OCI-M2 (cell line): ENCODE data around the gene MYO15A.
"Not testable (repeated sequence)": the region's sequence is repeated elsewhere in the genome, so short reads cannot be mapped to it uniquely, and the experiment has no call there.

Experiments
- DNase-seq: peaks from one replicate; lab custom pipeline; 2025; ENCODE audit not compliant: unreplicated experiment; lab: John Stamatoyannopoulos, UW

The MYO15A gene

DNA sequence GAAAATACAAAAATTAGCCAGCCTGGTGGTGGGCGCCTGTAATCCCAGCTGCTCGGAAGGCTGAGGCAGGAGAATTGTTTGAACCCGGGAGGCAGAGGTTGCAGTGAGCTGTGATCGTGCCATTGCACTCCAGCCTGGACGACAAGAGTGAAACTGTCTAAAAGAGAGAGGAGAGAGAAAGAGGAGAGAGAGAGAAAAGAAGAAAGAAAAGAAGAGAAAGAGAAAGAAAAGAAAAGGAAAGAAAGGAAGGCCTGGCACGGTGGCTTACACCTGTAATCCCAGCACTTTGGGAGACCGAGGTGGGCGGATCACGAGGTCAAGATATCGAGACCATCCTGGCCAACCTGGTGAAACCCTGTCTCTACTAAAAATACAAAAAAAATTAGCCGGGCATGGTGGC lies 108.3 kb downstream of the MYO15A start:
- DNase-seq, result not testable (repeated sequence)

- DNase-seq, result peak; percentile 33
These were observed 109.0 kb downstream of the MYO15A start for GRCh38 chr17:18217412-18218015.

DNA sequence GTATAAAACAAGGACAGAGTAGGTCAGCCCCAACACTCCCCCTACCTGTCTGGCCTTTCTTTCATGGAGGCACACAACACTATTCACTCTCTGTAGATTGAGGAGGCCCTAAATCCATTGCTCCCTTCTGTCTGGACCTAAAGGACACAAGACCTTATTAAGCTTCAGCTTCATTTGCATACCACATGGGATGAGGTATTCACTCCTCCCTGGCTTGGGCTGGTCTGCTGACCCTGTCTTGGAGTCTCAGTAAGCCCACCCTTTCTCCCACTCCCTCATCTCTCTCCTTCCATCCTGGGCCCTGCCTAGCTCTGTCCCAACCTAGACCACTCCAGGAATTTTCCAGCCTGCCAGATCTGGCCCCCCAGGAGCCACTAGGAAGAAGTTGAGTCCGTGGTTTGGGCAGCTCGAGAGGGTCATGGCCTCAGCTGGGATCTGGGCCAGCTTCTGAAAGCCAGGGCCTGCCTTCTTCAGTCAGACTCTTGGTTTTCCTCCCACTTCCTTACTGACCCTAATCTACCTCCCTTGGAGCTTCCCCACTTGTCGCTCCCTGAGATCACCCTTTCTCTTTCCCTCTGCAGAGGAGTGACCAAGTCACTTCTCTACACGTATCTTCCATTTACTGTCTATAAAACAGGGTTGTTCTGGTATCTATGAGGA lies 110.3 kb downstream of the MYO15A start:
- DNase-seq, result no peak

- no peak for DNase-seq
These were observed 115.5 kb downstream of the MYO15A start for GRCh38 chr17:18224053-18224386.

DNA sequence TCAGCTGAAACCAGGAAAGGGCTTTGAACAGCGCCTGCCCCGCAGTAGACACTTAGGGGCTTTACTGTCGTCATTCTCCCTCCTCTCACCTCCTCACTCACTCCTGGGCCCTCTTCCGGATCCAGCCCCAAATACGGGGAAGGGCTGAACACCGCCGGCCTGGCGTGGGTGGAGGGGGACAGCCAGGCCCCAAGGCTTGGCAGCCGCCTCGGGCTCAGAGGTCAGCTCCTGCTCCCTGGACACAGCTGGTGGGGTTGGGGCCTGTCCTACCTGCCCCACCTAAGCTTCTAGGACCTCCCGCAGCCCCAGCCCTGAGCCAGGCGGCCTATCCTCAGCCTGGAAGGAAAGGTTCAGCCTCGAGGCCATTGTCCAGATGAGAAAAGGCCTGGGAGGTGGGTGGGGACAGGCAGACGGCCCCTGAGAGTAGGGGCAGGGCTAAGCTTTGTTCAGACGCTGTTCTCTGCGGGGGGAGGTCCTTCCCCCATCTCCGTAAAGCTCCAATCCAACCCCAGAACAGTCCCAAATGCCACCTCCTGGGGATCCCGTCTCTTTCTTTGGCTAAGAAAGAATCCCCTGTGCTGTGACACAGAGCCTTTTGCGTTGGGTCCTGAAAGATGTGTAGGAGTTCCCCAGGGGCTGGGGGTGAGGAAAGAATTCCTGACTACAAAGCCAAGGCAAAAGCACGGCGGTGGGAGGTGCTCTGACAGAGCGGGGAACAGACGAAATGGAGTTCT lies 116.0 kb downstream of the MYO15A start:
- DNase-seq, result no peak

GRCh38 chr17:18225121-18225641 lies 116.6 kb downstream of the MYO15A start, which contains the start of gene LLGL1:
TSS of gene LLGL1 (plus strand) at chr17:18225635. CDS start at chr17:18225683, 48 bp downstream.
- peak; percentile 43 for DNase-seq

GRCh38 chr17:18225642-18226283 lies 117.2 kb downstream of the MYO15A start:
- DNase-seq, result no peak

- DNase-seq, result no peak
These were observed 117.9 kb downstream of the MYO15A start for GRCh38 chr17:18226284-18226945.

DNA sequence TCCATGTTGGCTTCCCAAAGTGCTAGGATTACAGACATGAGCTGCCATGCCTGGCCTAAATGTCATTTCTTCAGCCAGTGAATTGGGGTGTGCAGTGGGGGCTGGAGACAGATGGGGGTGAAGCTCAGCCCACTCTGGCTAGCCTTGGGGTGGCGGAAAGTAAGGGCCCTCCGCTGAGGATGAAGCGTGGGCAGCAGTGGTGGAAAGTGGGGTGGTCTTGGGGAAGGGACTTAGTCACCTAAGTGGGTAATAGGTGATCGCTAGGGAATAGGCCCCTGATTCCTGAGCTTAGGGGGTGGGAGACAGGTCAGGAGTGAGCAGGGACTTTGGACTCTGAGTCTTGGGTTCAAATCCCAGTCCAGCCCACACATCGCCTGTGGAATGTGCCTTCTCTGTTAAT lies 119.1 kb downstream of the MYO15A start:
- no peak for DNase-seq

DNA sequence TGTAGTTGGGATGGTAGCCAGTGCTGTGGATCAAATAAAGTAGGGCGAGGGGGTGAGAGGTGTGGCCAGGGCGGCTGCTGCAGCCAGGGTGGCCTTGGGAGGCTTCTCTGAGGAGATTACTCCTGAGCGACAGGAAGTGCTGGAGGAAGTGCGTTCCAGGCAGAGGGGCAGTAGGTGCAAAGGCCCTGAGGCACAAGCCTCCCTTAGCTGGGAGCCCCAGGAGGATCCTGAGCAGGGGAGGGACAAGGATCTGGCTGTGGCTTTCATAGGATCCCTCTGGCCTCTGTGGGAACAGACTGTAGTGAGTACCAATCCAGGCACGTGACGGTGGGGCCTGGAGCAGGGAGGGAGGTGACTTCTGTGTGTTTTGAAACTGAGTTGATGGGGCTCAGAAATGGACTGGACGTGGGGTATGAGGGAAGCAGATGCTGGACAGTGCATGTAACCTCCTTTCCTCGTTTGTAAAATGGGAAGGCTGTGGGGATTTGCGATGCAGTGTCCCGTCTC lies 119.7 kb downstream of the MYO15A start:
- no peak for DNase-seq

DNA sequence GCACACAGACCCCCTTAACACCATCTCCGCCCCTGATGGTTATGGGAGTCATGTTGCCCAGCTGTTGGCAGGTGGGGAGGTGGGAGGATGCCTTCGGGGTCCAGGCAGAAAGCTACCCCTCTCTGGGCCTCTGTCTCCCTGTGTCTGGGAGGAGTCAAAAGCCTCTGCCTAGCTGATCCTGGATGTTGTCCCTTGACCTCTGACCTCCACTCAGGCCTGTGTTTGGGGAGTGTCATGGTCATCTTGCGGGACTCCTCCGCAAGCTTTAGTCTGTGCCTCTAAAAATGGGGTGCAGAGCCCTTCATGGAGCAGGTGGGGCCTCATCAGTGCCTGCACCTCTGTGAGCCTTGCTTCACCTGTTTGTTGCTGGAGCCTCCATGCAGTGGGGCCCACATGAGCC lies 120.7 kb downstream of the MYO15A start:
- no peak for DNase-seq
